GM19035 (cell line): ENCODE results near the gene ADCK1.
"Not testable (repeated sequence)": the region's sequence is repeated elsewhere in the genome, so short reads cannot be mapped to it uniquely, and the experiment has no call there.

Experiments
- ATAC-seq: cut with Tn5 transposase; IDR thresholded peaks from one replicate; pipeline ENCODE4 v1.9.1; 2021; ENCODE audit not compliant: unreplicated experiment

Gene ADCK1

DNA sequence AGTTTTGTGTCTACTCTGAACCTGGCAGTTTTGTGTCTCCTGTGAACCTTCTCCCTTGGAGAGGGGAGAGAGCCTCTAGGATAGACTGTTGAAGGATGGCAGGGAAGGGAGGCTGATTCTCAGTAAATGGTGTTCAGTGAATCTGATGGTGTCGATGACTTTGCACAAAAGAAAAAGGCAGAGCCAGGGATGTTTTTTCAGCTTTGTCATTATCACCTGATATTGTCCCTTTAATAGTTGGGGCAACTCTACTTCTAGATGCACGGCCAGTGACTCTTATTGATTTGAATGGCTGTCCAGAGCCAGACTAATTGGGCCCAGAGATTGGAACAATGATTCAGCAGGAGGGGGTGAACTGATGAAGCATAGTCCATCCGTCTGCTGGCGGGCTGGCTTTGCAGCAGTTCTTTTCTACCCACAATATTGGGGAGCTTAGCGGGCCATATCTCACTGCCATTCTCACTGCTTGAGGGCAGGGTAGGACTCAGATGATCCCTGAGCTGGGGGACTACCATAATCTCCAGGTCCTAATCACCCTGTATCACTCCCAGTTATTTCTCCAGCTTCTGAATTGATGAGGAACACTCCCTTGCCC is 93.1 kb downstream of the ADCK1 start:
- ATAC-seq, result no peak

DNA sequence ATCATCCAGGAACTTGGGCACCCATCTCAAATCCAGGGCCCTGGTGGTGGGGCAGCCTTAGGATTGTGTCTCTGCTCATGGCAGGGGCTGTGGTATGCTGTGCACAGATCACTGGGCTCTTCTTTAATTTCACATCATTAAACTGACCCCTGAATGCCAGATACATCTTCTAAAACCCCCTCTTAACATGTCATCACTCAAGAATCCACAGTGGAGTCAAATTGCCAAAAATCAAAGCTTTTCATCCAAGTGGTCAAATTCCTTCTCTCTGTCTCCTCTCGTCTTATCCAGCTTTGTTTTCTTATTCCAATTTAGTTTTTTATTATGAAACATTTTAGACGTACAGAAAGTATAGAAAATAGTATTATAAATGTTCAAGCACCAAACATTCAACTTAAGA is 97.5 kb downstream of the ADCK1 start:
- no peak for ATAC-seq

DNA sequence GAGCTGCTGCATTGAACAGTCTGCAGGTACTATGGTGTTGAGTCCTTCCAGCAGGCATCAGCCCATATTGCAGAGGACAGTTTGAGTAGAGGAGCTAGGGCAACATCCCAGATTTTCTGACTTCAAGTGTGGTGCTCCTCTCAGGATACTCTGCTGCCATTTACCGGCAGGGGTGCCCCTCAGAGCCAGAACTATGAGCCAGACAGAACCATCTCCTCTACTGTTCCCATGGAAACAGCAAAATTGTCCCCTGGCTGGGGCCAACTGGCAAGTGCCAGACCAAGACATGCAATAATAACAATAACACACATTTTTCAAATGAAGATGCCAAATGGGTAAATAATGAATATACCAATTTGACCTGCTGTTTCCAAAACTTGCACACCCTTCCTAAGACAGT is 102.9 kb downstream of the ADCK1 start:
- ATAC-seq, result no peak

DNA sequence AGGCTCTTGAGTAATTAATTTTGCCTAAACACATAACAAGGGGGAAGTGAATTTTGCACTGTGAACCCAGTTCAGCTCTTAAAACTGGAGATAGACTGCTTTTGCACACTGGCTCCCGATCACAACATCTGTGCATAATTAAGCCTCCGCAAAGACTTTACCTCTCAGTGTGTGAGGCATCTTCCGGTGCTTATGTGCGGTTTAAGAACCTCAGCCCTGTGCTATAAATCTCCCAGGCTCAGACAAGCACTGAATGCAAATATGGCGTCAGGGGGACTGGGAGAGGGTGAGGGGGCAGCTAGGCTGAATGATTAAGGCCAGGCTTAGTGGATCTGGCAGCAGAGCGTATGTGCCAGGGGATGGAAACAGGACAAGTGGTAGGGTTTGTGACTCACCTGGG is 103.3 kb downstream of the ADCK1 start:
- no peak for ATAC-seq

DNA sequence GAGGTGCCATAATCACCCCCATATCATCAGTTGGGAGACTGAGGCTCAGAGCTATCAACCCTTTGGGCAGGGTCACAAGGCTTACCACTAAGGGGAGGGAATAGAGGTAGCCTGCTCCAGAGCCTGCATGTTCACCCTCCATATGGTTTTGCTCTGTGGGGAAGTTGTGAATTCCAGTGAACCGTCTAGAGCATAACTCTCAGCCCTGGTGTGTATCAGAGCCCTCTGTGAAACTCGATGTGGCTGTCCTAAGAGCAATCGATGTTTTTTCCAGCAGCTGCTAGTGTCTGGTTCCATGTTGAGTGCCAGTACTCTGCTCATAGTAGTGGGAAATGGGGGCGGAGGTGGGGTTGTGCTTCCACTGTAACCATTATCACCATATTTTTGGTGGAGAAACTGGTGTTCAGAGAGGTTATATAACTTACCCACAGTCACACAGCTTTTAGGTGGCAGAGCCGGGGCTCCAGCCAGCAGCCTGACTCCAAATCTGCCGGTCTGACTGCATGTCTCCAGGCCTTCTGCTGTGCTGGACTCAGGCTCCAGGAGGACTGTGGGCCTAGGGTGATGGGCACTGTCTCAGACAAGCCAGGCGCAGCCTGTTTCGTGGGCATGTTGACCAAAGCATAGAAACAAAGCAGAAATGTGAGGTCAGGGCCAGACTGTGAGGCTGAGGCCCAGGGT is 104.2 kb downstream of the ADCK1 start:
- ATAC-seq, result no peak

DNA sequence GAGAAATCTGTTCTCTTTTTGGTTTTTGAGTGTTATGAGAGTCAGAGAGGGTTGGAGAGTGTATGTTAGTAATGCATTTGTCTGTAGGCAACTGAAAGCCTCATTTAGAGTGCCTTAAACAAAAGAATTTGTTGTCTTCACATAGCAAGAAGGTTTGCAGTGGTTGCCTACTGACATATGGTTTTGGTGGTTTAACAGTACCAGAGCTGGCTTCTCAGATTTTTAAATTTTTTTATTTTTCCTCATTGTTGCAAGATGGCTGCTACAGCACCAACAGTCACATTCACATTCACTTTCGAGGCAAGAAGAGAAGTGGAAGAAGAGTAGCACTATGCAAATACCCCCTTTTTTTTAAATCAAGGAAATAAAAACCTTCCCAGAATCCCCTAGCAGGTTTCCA is 106.5 kb downstream of the ADCK1 start:
- no peak for ATAC-seq

DNA sequence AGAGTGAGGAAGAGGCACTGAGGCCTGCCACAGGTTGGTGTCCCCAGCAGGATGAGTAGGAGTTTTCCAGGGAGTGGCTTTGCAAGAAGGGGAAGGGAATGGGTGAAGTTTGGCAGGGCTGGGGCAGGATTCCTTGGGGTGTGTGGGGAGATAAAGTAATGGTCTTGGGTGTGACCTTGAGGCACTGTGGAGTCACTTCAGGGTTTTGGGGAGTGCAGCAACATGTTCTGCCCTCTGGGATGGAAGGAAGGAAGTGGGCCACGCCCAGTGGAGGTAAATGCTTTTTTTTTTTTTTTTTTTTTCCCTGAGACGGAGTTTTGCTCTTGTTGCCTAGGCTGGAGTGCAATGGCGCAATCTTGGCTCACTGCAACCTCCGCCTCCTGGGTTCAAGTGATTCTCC is 108.9 kb downstream of the ADCK1 start:
- no peak for ATAC-seq

DNA sequence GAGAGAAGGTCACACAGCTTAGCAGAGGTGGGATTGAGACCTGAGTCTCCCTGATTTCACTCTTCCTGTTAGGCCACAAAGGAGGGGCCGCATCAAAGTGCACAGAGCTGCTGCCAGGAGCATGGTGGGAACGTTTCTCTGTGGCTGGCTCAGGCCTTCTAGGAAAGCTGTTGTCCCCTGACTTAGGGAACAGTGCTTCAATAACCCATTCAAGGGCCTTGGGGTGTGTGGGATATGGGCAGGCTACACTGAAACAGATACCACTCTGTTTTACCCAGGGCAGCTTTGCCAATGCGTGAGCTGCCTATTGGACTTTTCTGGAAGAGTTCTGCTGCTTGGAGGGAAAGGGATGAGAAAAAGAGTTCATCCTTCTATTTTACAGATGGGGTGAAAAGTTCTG is 110.0 kb downstream of the ADCK1 start:
- no peak for ATAC-seq

DNA sequence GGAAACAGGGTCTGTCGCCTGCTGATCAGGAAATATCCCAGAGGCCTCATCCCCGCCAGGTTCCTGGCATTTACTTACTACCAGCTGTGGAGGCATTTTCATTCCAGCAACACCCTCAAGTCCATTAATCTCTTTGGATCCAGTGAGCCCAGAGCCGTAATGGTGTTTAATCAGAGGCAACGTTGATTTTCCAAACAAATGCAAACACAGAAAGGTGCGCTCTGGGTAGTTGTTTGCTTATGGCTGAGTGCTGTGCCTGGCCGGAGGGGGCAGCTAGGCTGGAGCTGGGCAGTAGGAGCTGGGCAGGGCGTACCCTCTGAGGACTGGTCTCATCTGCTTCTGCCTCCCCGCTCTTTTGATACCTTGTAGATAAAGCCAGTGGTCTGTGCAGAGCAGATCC is 110.6 kb downstream of the ADCK1 start:
- no peak for ATAC-seq

DNA sequence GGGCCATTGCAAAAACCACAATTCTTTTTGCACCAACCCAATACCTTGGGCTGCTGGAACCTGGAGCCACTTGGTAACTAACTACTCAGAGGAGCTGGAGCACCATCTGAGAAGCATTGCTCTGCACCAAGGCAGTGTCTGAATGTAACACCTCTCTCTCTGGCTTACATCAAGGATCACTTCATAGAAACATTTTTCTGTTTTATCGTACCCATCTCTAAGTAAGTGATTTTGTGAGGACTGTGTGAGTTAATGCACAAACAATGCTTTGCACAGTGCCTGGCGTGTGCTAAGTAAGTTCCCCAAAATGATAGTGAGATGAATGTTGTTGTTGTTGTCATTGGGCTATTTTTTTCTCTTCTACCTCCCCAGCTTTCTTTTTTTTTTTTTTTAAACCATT is 111.4 kb downstream of the ADCK1 start:
- ATAC-seq, result no peak

DNA sequence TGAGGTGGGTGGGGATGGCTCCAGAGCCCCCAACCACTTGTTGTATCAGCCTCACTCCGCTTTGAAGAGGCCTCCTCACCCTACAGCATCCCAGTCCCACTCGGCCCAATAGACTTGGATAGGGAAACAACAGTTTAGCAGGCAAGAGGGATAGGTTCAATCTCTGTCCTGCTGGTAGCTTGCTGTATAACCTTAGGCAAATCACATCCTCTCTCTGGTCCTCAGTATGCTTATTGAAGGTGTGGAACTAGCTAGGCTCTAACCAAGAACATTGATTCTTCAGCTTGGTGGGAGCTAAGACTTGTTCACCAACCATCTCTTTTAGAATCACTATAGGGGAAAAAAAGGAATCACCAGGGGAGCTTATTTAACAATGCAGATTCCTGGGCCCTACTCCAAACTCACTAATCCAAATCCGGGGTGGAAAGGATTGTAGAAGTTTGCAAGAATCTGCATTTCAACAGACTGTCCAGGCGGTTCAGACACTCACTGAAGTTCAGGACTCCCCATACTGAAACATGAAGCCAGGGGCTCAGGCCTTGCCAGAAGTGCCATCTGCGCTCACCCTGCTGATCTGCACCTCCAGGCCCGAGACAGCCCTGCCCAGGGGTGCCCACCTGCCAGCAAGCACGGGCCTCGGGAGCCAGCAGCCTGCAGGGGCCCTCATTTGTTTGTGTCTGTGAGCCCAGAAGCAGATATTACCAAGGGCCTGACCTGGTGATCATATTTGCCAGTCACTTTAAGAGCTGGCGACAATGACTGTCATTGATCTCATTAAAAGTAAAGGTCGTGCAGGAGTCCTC is 113.0 kb downstream of the ADCK1 start:
- no peak for ATAC-seq

DNA sequence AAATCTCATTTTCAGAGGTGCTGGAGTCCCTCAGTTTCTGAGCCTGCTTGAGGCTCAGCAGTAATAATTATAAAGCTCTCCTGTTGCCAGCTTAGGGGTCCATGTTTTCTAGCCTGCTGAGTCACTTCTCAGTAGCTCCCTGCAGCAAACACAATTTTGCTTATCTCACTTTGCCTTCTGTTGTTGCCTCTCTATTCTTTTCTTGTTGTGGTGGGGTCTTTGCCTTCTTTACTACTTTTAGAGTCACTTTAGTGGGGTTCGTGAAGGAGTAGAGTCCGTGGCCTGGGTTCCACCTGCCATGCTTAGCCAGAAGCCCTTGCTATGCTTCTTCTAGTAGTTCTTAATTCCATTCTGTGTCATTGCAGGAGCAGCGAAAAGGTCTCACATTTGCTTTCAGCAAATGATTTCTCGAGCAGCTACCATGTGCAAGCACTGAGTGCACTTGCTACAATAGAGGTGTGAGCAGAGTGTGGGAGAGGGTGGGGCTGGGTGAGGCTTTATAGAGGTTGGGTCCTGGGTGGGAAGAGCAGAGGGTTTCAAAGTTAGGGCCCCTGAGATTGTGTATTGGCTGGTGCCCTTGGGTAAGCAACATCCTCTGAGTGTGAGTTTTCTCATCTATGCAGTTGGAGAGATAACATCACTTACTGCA is 114.3 kb downstream of the ADCK1 start:
- ATAC-seq, result no peak

DNA sequence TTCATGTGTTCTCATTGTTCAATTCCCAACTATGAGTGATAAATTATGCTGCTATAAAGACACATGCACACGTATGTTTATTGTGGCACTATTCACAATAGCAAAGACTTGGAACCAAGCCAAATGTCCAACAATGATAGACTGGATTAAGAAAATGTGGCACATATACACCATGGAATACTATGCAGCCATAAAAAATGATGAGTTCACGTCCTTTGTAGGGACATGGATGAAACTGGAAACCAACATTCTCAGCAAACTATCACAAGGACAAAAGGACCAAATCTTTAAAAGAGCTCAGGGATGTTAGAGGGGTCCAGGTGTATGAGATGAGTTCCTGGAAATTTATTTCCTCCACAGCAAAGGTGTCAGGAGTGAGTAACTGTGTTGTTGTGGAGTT is 115.5 kb downstream of the ADCK1 start:
- ATAC-seq, result not testable (repeated sequence)

DNA sequence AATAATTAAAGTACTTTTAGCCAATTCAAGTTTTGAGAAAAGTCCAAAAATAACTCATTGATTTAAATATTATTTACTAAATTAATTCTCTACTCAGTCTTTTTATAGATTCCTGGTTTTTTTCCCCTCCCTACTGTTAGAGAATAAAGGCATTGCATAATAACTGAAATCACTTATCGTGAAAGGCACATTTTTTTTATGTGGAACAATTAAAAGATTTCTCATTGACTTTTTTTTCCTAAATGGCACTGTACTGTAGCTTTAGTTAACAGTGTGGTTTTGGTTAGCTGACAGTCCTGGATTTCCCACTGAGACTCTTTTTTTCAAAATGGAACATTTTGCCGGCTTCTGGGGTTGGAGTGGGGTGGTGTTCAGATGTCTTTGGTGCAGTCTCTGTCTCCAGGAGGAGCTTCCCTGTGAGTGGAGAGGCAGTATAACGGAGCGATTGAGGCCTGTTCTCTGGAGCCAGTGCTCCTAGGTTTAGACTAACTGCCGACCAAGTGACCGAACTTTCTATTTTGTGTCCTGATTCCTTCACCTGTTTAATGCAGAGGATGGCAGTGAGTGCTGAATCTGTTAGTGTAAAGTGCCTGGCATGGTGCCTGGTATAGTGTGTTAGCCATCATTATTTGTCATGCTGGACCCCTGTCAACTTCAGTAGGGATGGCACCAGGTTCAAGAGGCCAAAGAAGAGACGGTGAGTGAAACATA is 117.7 kb downstream of the ADCK1 start:
- no peak for ATAC-seq

DNA sequence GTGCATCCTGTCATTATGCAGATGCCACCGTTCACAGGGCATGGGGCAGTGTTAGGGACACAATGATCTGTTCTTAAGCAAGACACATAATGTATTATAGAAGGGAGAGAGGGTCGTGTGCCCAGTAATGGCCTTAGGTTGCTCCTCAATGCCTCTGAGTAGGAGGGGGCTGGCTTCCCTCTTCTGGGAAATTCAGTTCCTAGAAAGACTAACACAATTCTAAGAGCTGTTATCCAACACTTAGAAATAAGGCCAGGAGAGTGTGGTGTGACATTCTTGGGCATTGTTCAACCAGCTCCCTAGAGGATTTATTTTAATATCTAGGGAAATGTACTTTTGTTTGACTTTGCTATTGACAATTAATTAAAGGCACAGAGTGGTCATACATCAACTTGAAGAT is 118.5 kb downstream of the ADCK1 start:
- ATAC-seq, result no peak

DNA sequence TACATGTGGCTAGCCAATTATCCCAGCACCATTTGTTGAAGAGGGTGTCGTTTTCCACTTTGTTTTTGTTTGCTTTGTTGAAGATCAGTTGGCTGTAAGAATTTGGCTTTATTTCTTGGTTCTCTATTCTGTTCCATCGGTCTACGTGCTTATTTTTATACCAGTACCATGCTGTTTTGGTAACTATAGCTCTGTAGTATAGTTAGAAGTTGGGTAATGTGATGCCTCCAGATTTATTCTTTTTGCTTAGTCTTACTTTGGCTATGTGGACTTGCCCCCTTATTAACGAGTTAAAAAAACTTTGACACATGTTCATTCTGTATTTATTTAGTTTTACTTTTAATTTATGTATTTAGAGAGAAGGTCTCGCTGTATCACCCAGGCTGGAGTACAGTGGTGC is 120.4 kb downstream of the ADCK1 start:
- ATAC-seq, result no peak

DNA sequence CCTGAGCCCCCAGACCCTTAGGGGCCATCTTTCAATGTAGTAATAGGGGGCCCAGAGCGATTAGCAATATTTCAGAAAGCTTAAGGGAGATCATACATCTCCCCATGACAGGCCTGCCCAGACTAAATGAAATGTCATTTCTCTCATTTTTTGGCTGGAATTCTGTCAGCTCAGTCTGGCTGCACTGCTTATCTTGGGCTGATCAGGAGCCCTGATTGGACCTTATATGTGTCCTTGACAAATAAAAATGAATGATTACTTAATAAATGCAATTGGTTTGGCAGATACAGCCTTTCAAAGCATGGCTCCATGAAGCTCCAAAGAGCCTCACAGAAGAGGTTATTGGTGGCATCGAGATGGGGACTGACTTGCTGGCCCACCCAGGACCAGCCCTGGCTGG is 121.9 kb downstream of the ADCK1 start:
- no peak for ATAC-seq

DNA sequence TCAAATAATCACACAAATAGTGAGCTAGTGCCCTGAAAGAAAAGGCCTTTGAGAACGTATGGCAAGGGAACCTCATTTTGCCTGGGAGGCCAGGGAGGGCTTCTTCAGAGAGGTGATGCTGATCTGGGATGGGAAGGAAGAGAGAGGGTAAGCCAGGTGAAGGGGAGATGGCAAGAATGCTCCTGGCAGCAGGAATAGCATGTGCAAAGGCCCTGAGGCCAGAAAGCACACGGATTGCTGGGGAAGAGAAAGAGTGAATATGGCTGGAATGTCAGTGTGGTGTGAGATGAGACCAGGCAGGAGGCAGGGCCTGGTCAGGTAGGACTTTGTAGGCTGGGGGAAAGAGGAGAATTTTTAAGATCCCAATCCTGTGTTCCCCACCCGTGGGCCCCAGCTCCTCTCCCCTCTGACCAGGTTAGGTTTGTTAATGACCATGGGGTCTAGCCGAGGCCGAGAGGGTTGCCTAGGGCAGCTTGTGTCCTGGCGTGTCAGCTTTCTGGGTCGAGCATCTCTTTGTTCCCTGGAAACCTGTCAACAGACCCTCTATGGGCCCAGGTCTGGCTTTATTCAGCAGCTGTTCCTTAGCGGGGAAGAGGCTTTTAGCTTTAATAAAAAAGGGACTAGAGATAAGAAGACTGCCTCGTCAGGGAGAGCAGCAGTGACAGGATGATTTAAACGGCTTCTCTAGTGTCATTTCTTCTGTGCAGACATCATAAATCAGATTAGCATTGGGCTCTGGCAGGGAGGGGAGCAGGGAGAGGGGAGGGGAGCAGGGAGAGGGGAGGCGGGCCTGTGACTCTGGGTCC is 123.4 kb downstream of the ADCK1 start:
- ATAC-seq, result no peak

DNA sequence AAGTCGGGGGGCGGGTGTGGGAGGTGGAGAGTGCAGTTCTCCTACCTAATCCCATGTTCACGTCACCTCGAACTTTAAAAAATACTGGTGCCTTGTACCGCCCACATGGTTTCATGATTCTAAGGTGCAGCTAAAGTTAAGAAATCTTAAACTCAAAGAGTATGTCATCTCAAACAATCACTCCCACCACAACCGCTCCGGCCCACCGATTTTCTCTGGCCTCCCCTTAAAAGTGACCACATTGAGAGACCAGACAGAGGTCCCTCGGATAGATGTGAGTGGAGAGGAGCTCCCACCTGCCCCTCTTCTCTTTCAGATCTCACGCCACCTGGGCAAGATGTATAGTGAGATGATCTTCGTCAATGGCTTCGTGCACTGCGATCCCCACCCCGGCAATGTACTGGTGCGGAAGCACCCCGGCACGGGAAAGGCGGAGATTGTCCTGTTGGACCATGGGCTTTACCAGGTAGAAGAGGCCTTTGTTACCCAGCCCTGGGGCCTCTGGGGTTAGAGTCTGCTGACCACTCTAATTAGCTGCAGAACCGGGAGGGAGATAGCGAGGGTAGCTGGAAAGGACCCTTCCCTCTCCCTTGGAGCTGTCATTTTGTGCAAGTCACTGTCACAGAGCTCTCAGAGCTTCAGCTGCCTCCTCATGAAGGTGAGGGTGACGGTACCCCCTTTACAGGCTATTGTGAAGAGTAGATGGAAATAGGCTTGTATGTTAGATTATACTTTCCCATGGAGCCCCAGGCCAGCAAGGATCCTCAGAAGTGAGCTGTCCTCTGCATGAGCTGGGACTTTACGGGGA is 124.4 kb downstream of the ADCK1 start:
- no peak for ATAC-seq

DNA sequence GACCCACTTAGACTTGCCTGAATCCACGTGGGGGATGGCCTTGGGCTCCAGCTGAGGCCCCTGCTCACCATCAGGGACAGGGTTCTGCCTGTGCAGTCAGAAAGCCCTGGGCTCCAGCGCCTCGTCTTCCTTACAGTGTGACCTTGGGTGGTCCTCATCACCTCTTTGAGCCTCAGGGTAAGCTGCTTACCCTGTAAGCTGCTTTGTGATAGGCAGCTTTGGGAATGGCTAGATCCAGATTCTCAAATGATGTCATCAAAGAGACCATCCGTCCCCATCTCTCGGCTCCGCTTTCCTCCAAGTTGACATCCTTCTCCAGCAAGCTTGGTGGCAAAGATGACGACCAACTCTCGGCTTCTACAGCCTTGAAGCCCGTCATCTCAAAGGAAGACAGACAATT is 127.0 kb downstream of the ADCK1 start:
- no peak for ATAC-seq
